Glomerular endothelial cell (primary cell): Measurements from ENCODE around the gene TST. TPM values are rescaled to one million over a fixed set of nuclear protein-coding genes. Genes with fewer than 3 reads are reported as not detected.

Experiments
- total RNA-seq: library from RNA; depleted of rRNA; stranded (reverse); fragments of >200 nt; gene quantifications from 2 replicates; pipeline ENCODE4 v1.2.3, GENCODE V29; 2015

TST gene
- total RNA-seq, 1 donor from 2014 or later, result 63.6 TPM

Other genes starting within 250 kb of the TST start
- gene IFT27, start 243.3 kb downstream of the TST start, total RNA-seq, result 16.5 and 21.1 TPM in 2 replicates
- gene PVALB, start 202.4 kb downstream of the TST start, total RNA-seq, result 0.58 TPM in 1 of 2 replicates, not detected in the other
- gene NCF4, start 158.4 kb downstream of the TST start, total RNA-seq, result 0.41 TPM in 1 of 2 replicates, not detected in the other
- 3.6 and 19.8 TPM in 2 replicates for gene CSF2RB, start 105.8 kb downstream of the TST start, total RNA-seq
- 165 and 191 TPM in 2 replicates for gene MPST, start 295 bp upstream of the TST start, total RNA-seq
- gene KCTD17, start 32.3 kb upstream of the TST start, total RNA-seq, result 35.1 and 46.4 TPM in 2 replicates
- gene TMPRSS6, start 90.3 kb upstream of the TST start, total RNA-seq, result not detected in 2 replicates
- 0.18 and 0.34 TPM in 2 replicates for gene IL2RB, start 130.5 kb upstream of the TST start, total RNA-seq
- gene C1QTNF6, start 168.8 kb upstream of the TST start, total RNA-seq, result 14.2 and 15.2 TPM in 2 replicates
- gene SSTR3, start 193.0 kb upstream of the TST start, total RNA-seq, result 0.05 TPM in 1 of 2 replicates, not detected in the other
- 126 and 218 TPM in 2 replicates for gene RAC2, start 224.8 kb upstream of the TST start, total RNA-seq